Renal cortex interstitium (tissue), 11 donors: Measurements from ENCODE around the gene ZFYVE19. TPM values are rescaled to one million over a fixed set of nuclear protein-coding genes. Genes with fewer than 3 reads are reported as not detected.
"Not testable (repeated sequence)": the region's sequence is repeated elsewhere in the genome, so short reads cannot be mapped to it uniquely, and the experiment has no call there.

ENCODE experiments used
- DNase-seq, 11 donors: peaks; one replicate each; pipeline ENCODE4 v3.0.0-alpha.2; 2013; ENCODE audit warnings: low read depth in 9 of 11, low spot score in 4 of 11; ENCODE audit errors: extremely low read depth in 1 of 11
- polyA plus RNA-seq, 3 donors: library from polyadenylated mRNA; unstranded; fragments of 120-200 nt; gene quantifications; one replicate each; pipeline ENCODE4 v1.2.1, GENCODE V29; 2013; ENCODE audit not compliant: insufficient read length in 3 of 3

The ZFYVE19 gene
- polyA plus RNA-seq, 3 donors = 23.9 to 29.1 (median 28.4) TPM

DNA sequence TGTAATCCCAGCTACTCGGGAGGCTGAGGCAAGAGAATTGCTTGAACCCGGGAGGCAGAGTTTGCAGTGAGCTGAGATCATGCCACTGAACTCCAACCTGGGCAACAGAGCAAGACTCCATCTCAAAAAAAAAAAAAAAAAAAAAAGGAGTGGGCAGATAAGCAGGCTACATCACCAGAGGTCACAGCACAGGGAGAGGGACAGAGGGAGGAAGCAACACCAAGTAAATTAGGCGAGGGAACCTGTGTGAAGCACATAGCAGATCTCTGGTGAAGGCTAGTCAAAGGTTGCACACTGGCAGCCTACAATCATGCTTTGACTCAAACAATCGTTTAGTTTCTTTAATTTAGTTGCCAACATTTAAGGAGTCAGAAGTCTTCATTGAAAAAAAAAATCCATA is 54.3 kb downstream of the ZFYVE19 start:
- not testable (repeated sequence) for DNase-seq

DNA sequence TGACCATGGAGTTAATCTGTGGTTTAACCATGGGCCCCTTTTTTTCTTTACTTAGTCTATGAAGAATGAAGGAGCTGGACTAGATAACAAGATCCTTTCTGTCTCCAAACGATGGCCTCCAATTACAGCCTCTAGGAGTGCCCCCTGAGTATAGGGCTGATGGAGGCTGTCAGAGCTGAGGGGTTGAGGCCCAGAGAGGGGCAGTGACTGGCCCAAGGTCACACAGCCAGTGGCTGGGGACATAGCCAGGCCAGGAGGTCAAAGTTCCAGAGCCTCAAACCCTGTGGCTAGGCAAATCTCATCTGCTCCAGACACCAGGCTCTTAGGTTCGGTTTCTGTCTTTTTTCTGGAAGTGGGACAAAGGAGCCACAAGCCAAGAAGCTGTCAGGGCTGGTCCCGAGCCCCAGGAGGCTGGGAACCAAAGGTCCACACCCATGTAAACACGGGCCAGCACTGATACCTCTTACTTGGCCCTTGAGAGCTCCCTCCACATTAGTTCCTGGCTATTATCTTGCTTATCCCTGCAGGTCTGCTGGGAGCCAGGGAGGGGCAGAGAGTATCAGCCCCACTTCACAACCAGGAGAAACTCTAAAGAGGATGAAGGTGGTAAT is 56.9 kb downstream of the ZFYVE19 start:
- no peak for DNase-seq

Other genes with a start within 250 kb of the ZFYVE19 start
- gene CCDC32, start 242.0 kb upstream of the ZFYVE19 start, polyA plus RNA-seq = 10 to 100 TPM; 28.6 to 34.0 (median 32.0) TPM
- 10 to 100 TPM; 10.1 to 13.3 (median 12.8) TPM for gene RPUSD2, start 237.8 kb upstream of the ZFYVE19 start, polyA plus RNA-seq
- gene KNL1, start 212.8 kb upstream of the ZFYVE19 start, polyA plus RNA-seq = 10 to 100 TPM; 19.0 to 25.6 (median 20.4) TPM
- 10 to 100 TPM; 10.4 to 17.6 (median 17.3) TPM for gene RAD51, start 111.9 kb upstream of the ZFYVE19 start, polyA plus RNA-seq
- 10 to 100 TPM; 36.5 to 44.3 (median 39.9) TPM for gene RMDN3, start 51.8 kb upstream of the ZFYVE19 start, polyA plus RNA-seq
- 10 to 100 TPM; 29.7 to 53.1 (median 44.7) TPM for gene GCHFR, start 43.0 kb upstream of the ZFYVE19 start, polyA plus RNA-seq
- 1 to 10 TPM; 2.1 to 5.2 (median 3.1) TPM for gene C15orf62, start 37.1 kb upstream of the ZFYVE19 start, polyA plus RNA-seq
- gene DNAJC17, start 384 bp downstream of the ZFYVE19 start, polyA plus RNA-seq = 10 to 100 TPM; 35.0 to 43.4 (median 43.0) TPM
- under 1 TPM; 0.27 to 0.61 (median 0.44) TPM for gene PPP1R14D, start 21.6 kb downstream of the ZFYVE19 start, polyA plus RNA-seq
- 10 to 100 TPM; 51.5 to 76.8 (median 67.8) TPM for gene SPINT1, start 37.0 kb downstream of the ZFYVE19 start, polyA plus RNA-seq
- gene RHOV, start 67.1 kb downstream of the ZFYVE19 start, polyA plus RNA-seq = 1 to 10 TPM; 1.4 to 2.6 (median 1.5) TPM
- 10 to 100 TPM; 15.5 to 19.2 (median 17.2) TPM for gene VPS18, start 87.4 kb downstream of the ZFYVE19 start, polyA plus RNA-seq
- gene DLL4, start 122.3 kb downstream of the ZFYVE19 start, polyA plus RNA-seq = 1 to 10 TPM; 7.8 to 8.9 (median 8.4) TPM
- gene CHAC1, start 146.4 kb downstream of the ZFYVE19 start, polyA plus RNA-seq = 1 to 10 TPM; 2.3 to 3.2 (median 2.4) TPM